Activated T-helper 17 cell treated with anti-CD3 and anti-CD28 coated beads, Interleukin-2, amount 50 U/mL, for 72 hours (primary cell): ENCODE results near the gene SLC10A7. TPM values are rescaled to one million over a fixed set of nuclear protein-coding genes. Genes with fewer than 3 reads are reported as not detected.
A peak's percentile ranks its signal among the peaks of the same experiment; 100 is the strongest.

Experiments used
- ATAC-seq: fragments of 150-1000 bp; cut with Tn5 transposase; replicated peaks from 2 replicates; pipeline ENCODE4 v1.10.0; 2021; ENCODE audit warnings: mild to moderate bottlenecking, moderate library complexity
- H3K27ac Mint-ChIP-seq: one replicate; pipeline ENCODE4 v1.8.0; 2022; ENCODE audit warnings: mixed read lengths
- H3K27me3 Mint-ChIP-seq: one replicate; pipeline ENCODE4 v1.8.0; 2022; ENCODE audit warnings: mixed read lengths
- H3K36me3 Mint-ChIP-seq: one replicate; pipeline ENCODE4 v1.8.0; 2022; ENCODE audit warnings: low read depth, mild to moderate bottlenecking, mixed read lengths
- H3K4me1 Mint-ChIP-seq: one replicate; pipeline ENCODE4 v1.8.0; 2022; ENCODE audit warnings: mixed read lengths
- H3K4me3 Mint-ChIP-seq: one replicate; pipeline ENCODE4 v1.8.0; 2022; ENCODE audit warnings: mild to moderate bottlenecking, mixed read lengths
- H3K9me3 Mint-ChIP-seq: one replicate; pipeline ENCODE4 v1.8.0; 2022; ENCODE audit warnings: mixed read lengths
- total RNA-seq, 2 donors: library from RNA; stranded (reverse); gene quantifications; one replicate each; pipeline ENCODE4 v1.2.3, GENCODE V29; 2022

The SLC10A7 gene
- total RNA-seq, 2 donors from 2014 or later, result 13.0 to 17.5 TPM

DNA sequence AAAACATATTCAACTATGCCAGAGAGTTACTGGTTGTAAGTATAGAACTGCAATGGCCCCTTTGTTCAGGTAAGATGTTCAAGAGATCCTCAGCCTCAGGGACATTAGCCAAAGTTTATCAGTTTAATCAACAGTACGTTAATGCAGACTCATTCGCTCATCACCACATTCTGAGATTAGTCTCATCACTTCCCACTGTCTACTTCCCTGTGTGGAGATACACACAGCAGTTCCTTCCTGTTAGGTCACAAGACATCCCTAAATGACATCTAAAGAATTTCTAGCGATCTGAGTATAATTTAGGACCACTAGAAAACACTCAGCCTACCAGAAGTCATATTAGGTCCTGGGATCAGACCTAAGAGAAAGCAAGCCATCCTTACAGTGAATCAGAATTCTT, 10.4 kb downstream of the SLC10A7 start:
- Mint-ChIP-seq H3K4me3 (no peak overlapping the region), H3K27ac (no peak overlapping the region), H3K27me3 (no peaks in the 10 kb centered on the region), H3K4me1 (peaks cover 16% of the 10 kb centered on the region), H3K9me3 (no peaks in the 10 kb centered on the region), H3K36me3 (peaks cover 62% of the 10 kb centered on the region)
- ATAC-seq, result no peak

DNA sequence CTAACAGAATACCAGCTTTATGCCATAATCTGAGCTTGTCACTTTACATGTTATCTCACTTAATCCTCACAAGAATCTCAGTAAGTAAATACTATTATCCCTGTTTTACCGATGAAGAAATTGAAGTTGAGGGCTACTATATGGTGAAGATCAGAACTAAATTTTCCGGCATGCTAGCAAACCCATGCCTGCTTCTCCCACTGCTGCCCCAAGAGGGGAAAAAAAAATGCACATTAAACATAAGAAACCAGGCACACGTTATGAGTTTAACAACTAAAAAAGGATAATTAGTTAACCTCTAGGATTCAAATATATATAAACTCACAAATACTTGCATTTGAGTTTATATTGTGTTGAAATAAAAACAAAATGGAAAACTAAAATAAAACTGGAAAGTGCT, 10.8 kb downstream of the SLC10A7 start:
- H3K27ac Mint-ChIP-seq, result no peak overlapping the region
- no peak overlapping the region for H3K4me3 Mint-ChIP-seq
- no peaks in the 10 kb centered on the region for H3K27me3 Mint-ChIP-seq
- peaks cover 62% of the 10 kb centered on the region for H3K36me3 Mint-ChIP-seq
- H3K4me1 Mint-ChIP-seq, result peaks cover 18% of the 10 kb centered on the region
- H3K9me3 Mint-ChIP-seq, result no peaks in the 10 kb centered on the region
- ATAC-seq, result no peak

DNA sequence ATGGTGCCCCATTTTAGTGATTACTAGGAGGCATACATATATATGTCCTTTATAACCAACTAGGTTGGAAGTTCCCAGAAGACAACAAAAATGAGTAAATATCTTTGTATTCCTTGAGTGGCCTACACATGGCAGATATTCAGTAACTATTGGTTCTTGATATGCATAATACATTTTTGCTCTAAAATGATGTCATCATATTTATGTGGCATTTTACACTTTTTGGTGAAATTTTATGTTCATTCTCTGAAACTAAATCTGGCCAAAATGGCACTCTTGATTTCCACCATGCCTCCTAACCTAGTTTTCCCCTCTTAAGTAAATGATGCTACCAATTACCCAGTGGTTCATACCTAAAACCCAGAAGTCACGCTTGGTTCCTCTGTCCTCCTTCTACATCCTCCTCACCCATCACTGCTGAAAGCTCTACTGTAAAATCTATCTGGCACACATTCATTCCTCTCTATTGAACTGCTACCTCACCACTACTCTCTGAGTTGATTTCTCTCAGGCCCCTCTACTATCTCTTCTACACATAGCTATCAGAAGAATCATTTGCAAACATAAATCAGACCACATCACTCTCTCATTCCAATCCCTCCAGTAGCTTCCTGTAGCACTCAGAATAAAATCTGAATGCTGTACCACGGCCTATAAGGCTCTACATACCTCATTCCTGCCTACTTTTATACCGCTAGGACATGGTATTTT, 13.4 kb downstream of the SLC10A7 start:
- no peak for ATAC-seq
- H3K4me1 Mint-ChIP-seq, result peaks cover 18% of the 10 kb centered on the region
- H3K36me3 Mint-ChIP-seq, result peaks cover 42% of the 10 kb centered on the region
- H3K9me3 Mint-ChIP-seq, result no peaks in the 10 kb centered on the region
- no peaks in the 10 kb centered on the region for H3K27me3 Mint-ChIP-seq
- no peak overlapping the region for H3K4me3 Mint-ChIP-seq
- no peak overlapping the region for H3K27ac Mint-ChIP-seq

DNA sequence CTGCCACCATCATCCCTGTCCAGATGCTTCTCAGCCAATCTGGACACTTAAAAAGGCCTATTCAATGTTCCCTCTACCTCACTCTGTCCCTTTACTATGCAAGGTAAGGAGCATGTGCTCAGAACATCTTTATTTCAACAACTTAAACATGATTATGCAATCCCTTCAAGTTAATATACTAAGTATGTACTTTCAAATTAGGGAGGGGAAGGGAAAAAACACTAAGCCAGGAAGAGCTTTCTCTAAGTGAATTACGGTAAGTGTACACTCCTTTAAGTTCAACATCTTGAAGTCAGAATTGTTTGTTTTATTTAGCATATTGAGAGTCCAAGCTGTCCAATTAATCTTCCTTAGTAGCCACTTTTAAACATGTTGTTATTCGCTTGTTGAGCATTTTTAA, 14.1 kb downstream of the SLC10A7 start:
- Mint-ChIP-seq H3K27ac (no peak overlapping the region), H3K36me3 (peaks cover 38% of the 10 kb centered on the region), H3K4me3 (no peak overlapping the region), H3K4me1 (peaks cover 18% of the 10 kb centered on the region), H3K9me3 (no peaks in the 10 kb centered on the region), H3K27me3 (no peaks in the 10 kb centered on the region)
- ATAC-seq, result no peak

DNA sequence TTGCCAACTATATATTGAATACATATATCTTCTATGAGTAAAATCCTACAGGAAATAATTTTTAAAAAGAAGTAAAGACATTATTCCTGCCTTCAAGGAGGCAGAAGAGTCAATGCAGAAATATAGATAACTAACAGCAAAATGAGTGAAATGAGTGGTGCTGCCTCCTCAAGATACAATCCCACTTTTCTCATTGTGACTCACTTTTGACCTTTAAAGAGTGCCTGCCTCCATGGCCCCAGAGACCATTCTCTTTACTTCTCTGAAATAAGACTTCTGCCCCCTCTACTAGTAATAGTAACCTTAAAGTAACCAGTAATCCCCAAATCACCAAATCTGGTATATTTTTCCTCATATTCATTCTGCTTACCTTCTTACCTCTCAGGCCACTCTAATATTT, 15.5 kb downstream of the SLC10A7 start:
- H3K4me1 Mint-ChIP-seq, result peaks cover 18% of the 10 kb centered on the region
- no peak overlapping the region for H3K4me3 Mint-ChIP-seq
- peaks cover 37% of the 10 kb centered on the region for H3K36me3 Mint-ChIP-seq
- no peaks in the 10 kb centered on the region for H3K27me3 Mint-ChIP-seq
- peak; percentile 73 for ATAC-seq
- H3K27ac Mint-ChIP-seq, result peak overlapping the region; percentile 32
- no peaks in the 10 kb centered on the region for H3K9me3 Mint-ChIP-seq

DNA sequence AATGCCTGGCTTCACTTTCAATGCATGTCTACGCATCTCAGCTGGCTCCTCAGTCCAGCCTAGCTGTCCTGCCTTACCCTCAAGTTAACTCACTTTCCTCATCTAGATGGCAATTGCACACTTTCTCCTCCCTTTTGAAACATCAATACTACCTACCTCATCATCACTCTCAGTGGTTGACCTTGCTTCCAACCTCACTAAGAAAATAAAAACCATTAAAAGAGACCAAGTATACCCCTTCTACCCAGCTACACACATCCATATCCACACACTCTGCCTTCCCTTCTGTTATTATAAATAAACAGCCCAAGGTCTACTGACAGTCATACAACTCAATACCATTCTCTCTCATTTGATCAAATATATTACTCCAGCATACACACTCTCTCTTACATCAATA, 21.5 kb downstream of the SLC10A7 start:
- H3K4me1 Mint-ChIP-seq, result no peaks in the 10 kb centered on the region
- H3K27me3 Mint-ChIP-seq, result no peaks in the 10 kb centered on the region
- no peaks in the 10 kb centered on the region for H3K36me3 Mint-ChIP-seq
- no peak for ATAC-seq
- no peaks in the 10 kb centered on the region for H3K9me3 Mint-ChIP-seq
- H3K27ac Mint-ChIP-seq, result no peak overlapping the region
- H3K4me3 Mint-ChIP-seq, result no peak overlapping the region

DNA sequence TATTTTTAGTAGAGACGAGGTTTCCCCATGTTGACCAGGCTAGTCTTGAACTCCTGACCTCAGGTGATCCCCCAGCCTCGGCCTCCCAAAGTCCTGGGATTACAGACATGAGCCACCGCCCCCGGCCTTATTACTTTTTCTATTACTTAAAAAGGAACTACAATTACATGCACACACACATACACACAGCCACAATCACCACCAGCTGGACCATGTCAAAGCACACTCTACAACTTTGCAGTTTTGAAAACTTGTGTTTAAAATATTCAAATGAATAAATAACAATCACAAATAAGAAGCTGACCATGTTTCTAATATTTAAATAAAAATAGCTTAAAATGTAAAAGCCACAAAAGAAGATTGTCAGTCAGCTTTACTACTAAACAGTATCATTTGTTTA, 23.4 kb downstream of the SLC10A7 start:
- Mint-ChIP-seq H3K4me1 (peaks cover 6% of the 10 kb centered on the region), H3K27me3 (no peaks in the 10 kb centered on the region), H3K4me3 (no peak overlapping the region), H3K9me3 (no peaks in the 10 kb centered on the region), H3K27ac (no peak overlapping the region), H3K36me3 (no peaks in the 10 kb centered on the region)
- no peak for ATAC-seq

DNA sequence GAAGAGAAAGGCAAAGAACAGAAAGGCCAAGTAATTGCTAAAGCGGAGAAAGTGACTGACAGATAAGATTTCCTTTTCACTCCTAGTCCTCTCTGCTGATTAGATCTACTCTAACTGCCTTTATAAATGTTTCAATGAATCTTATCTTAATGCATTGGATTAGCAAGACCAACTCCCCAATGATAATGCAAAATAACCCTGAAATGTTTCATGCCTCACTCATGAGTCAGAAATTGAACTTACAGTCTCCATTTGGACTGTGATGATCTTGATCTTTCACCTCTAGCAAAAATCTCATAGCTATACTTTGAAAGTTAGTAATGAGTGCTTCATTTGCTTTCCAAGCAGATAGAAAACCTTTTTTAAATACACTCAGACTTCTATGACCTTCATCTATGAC, 26.5 kb downstream of the SLC10A7 start:
- Mint-ChIP-seq H3K9me3 (no peaks in the 10 kb centered on the region), H3K27me3 (no peaks in the 10 kb centered on the region), H3K4me1 (peaks cover 10% of the 10 kb centered on the region), H3K36me3 (no peaks in the 10 kb centered on the region), H3K27ac (no peak overlapping the region), H3K4me3 (no peak overlapping the region)
- ATAC-seq, result peak; percentile 54

DNA sequence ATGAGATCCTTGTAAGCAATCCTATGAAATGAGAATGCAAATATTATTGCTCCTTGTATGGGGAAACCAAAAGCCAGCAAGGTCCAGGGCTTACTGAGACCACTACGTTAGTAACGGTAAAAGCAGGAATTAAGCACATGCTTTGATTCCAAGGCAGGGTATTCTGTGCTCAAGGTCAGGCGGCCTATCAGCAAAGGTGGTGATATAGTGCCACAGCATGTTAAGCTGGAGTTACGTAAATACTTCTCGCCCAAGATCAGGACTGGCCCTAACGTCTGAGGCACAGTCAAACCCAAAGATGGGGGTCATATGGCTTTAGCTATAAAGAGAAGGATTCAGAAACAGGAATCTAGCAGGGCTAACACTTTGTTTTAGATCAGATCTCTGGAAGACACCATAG, 27.6 kb downstream of the SLC10A7 start:
- no peak for ATAC-seq
- Mint-ChIP-seq H3K4me3 (no peak overlapping the region), H3K27ac (peak overlapping the region; percentile 16)

DNA sequence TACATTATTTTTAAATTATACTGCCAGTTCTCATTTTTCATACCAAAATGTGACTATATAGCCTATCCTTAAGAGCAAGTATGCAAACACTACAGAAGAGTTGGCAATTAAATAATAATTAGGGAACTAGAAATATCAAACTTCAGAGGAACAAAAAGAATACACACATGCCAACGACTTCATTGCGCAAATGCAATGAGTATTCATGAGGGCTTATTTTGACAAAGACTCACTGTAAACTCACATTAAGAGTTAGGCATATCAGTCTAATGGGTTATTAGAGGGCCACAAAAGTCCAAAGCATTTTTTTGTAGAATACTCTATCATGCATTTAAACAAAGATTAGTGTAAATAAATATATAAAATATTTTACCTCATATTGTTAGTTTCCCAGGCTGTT, 31.6 kb downstream of the SLC10A7 start:
- H3K9me3 Mint-ChIP-seq, result no peaks in the 10 kb centered on the region
- no peak for ATAC-seq
- no peaks in the 10 kb centered on the region for H3K27me3 Mint-ChIP-seq
- H3K27ac Mint-ChIP-seq, result no peak overlapping the region
- H3K36me3 Mint-ChIP-seq, result peaks cover 8% of the 10 kb centered on the region
- no peak overlapping the region for H3K4me3 Mint-ChIP-seq
- peaks cover 24% of the 10 kb centered on the region for H3K4me1 Mint-ChIP-seq

More for the DNA sequence above, 27.6 kb downstream of the SLC10A7 start:
- no peaks in the 10 kb centered on the region for H3K27me3 Mint-ChIP-seq
- H3K4me1 Mint-ChIP-seq, result peaks cover 10% of the 10 kb centered on the region
- H3K36me3 Mint-ChIP-seq, result no peaks in the 10 kb centered on the region
- no peaks in the 10 kb centered on the region for H3K9me3 Mint-ChIP-seq

DNA sequence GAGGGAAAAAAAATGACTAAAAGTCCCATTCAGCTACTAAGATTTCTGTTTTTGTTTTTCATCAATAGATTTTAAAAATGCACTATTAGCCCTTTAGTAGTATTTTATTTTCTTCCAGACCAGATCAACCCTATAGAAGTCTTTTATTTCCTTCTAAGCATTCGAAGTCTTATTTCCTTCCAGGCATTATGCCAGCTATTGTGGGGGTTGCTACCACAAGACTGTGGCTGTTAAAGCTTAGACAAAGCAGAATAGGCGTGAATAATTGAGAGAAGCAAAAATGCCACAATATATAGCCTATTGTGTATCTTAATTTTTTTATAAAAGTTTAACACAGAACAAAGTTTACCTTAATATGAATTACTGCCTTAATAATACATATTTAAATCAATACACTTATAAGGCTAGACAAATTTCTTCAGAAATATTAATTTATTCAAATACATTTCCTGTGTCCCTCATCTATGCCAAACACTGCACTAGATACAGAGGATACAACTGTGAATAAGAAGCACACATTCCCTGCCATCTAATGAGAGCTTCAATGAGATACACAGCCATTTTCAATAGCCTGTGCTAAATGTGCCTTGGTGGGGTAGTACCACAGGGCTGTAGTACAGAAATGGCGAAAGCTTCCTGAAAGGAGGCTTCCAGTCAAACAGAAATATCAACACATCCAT, 33.1 kb downstream of the SLC10A7 start:
- H3K4me3 Mint-ChIP-seq, result no peak overlapping the region
- peaks cover 18% of the 10 kb centered on the region for H3K4me1 Mint-ChIP-seq
- ATAC-seq, result no peak
- H3K9me3 Mint-ChIP-seq, result no peaks in the 10 kb centered on the region
- H3K27ac Mint-ChIP-seq, result no peak overlapping the region
- H3K36me3 Mint-ChIP-seq, result peaks cover 10% of the 10 kb centered on the region
- no peaks in the 10 kb centered on the region for H3K27me3 Mint-ChIP-seq

DNA sequence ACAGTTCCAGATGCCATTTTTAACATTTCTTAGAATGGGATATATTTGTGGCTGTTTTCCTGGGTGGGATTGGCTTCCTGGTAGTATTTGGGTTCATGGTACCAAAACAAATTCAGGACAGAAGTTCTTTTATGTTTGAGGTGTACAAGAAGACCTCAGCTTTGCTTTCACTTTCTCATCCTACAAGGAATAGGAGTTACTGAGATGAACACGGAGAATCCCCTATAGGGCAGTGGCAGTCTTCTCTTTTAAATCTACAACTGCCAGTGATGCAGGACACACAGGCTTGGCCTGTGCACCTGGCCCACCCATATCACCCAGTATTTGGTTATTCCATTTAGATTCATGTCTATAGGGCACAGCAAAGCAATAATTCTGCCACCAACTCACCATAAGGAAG, 35.2 kb downstream of the SLC10A7 start:
- ATAC-seq, result peak; percentile 46
- peaks cover 23% of the 10 kb centered on the region for H3K4me1 Mint-ChIP-seq
- H3K9me3 Mint-ChIP-seq, result peaks cover 4% of the 10 kb centered on the region
- H3K27me3 Mint-ChIP-seq, result no peaks in the 10 kb centered on the region
- peak overlapping the region; percentile 26 for H3K4me3 Mint-ChIP-seq
- H3K36me3 Mint-ChIP-seq, result peaks cover 31% of the 10 kb centered on the region
- H3K27ac Mint-ChIP-seq, result peak overlapping the region; percentile 26

DNA sequence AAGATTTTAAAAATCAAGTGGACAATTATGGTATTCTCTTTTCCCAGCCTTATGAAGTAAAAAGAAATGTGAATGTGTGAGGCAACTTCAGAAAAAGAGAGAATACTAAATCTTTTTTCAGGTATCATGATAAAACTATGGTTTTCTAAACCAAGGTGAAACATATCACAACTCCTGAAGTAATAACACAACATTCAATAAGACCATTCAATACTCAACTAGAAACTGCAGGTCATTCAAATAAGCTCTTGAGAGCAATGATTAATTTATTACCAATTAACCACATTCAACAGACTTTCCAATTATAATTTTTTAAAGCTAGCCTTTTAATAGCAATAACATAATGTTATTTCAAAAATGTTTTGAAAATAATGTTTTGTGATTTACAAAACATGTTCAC, 35.8 kb downstream of the SLC10A7 start:
- no peaks in the 10 kb centered on the region for H3K27me3 Mint-ChIP-seq
- peaks cover 4% of the 10 kb centered on the region for H3K9me3 Mint-ChIP-seq
- peak overlapping the region; percentile 26 for H3K4me3 Mint-ChIP-seq
- peak; percentile 61 for ATAC-seq
- peaks cover 19% of the 10 kb centered on the region for H3K4me1 Mint-ChIP-seq
- H3K36me3 Mint-ChIP-seq, result peaks cover 32% of the 10 kb centered on the region
- no peak overlapping the region for H3K27ac Mint-ChIP-seq

DNA sequence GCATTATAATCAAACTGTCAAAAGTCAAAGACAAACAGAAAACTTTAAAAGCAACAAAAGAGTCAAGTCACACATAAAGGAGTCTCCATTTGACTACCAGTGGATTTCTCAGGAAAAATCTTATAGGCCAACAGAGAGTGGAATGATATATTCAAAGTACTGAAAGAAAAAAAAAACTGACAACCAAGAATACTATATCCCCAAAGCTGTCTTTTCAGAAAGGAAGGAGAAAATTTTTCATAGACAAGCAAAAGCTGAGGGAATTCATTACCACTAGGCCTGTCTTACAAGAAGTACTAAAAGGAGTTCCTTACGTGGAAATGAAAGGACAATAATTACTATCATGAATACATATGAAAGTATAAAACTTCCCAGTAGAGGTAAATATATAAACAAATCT, 39.0 kb downstream of the SLC10A7 start:
- Mint-ChIP-seq H3K27ac (no peak overlapping the region), H3K4me3 (no peak overlapping the region), H3K9me3 (peaks cover 11% of the 10 kb centered on the region), H3K4me1 (peaks cover 23% of the 10 kb centered on the region), H3K36me3 (peaks cover 38% of the 10 kb centered on the region), H3K27me3 (no peaks in the 10 kb centered on the region)
- ATAC-seq, result no peak

DNA sequence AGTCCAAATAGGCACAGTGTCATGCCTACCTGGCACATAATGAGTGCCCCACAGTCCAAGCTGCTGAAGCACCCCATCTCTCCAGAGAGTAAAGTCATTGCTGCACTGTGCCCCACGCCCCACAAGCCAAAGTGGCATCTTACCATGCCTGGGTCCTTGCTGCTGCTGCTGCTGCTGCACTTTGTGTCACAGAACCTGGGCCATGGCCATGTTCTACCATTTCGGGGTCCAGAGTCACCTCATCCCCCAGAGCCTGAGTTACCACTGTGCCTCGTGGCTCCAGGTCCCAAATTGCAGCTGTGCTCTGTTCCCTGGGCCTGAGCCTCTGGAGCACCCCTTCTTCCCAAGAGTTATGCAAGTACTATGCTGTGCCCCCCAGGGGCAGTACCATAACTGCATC, 40.5 kb downstream of the SLC10A7 start:
- peaks cover 11% of the 10 kb centered on the region for H3K9me3 Mint-ChIP-seq
- no peak overlapping the region for H3K27ac Mint-ChIP-seq
- H3K36me3 Mint-ChIP-seq, result peaks cover 30% of the 10 kb centered on the region
- no peak overlapping the region for H3K4me3 Mint-ChIP-seq
- no peaks in the 10 kb centered on the region for H3K27me3 Mint-ChIP-seq
- ATAC-seq, result no peak
- H3K4me1 Mint-ChIP-seq, result peaks cover 17% of the 10 kb centered on the region
